Ovary (tissue), 3 donors: ENCODE measurements around the gene HIVEP1.

Experiments
- CTCF ChIP-seq, 3 donors: fragments of 450-650 bp in 2 of 3; fragments of 200-600 bp in 1 of 3; IDR thresholded peaks; one replicate each; pipeline versions ENCODE4 v1.5.1 to v1.8.0; 2016 to 2022; ENCODE audit warnings: antibody characterized with exemption in 3 of 3, mild to moderate bottlenecking in 1 of 3
- POLR2A ChIP-seq: fragments of 450-650 bp; IDR thresholded peaks from one replicate; pipeline ENCODE4 v1.6.1; 2017; ENCODE audit warnings: antibody characterized with exemption, mild to moderate bottlenecking, moderate library complexity
- donor health status: DM: no; HTN: no; CAD: no.

GRCh38 chr6:12081771-12082170, 69.7 kb downstream of the HIVEP1 start:
- TF ChIP-seq CTCF (IDR thresholded peaks at IDR 0.05) (no peak), POLR2A (no peak)
